Gastrocnemius medialis (tissue), 4 donors: Measurements from ENCODE around the gene GPX3.
A peak's percentile ranks its signal among the peaks of the same experiment; 100 is the strongest.

Source experiments
- CTCF ChIP-seq, 5 experiments: fragments of 450-650 bp in 3 of 5; fragments of 200-600 bp in 2 of 5; sonication (generic) in 2 of 5; IDR thresholded peaks in 4 of 5; conservative IDR thresholded peaks in 1 of 5; 1 replicate in 4 of 5; 2 replicates in 1 of 5; pipeline ENCODE4 v1.5.1; 2016 to 2019; ENCODE audit warnings: antibody characterized with exemption in 5 of 5, mild to moderate bottlenecking in 3 of 5, moderate library complexity in 3 of 5
- POLR2A ChIP-seq, 2 donors: fragments of 450-650 bp; IDR thresholded peaks; one replicate each; pipeline ENCODE4 v1.6.1; 2017; ENCODE audit warnings: antibody characterized with exemption in 2 of 2, mild to moderate bottlenecking in 2 of 2, moderate library complexity in 2 of 2

- TF ChIP-seq CTCF (IDR thresholded peaks at IDR 0.05 in 4 of 5, conservative IDR thresholded peaks at IDR 0.05 in 1 of 5) (no peak), POLR2A (IDR thresholded peaks at IDR 0.05) (peak in 1 of 2 donors; percentile 41)
These were observed 17.4 kb downstream of the GPX3 start for GRCh38 chr5:151037561-151038411.
